ENCODE data around the gene PRR5.
"Not testable (repeated sequence)": the region's sequence is repeated elsewhere in the genome, so short reads cannot be mapped to it uniquely, and the experiment has no call there.

PRR5 gene

GRCh38 chr22:44676066-44676440, 26.0 kb upstream of the PRR5 start:
- DNase-seq, result not testable (repeated sequence)

GRCh38 chr22:44676441-44677352, 25.3 kb upstream of the PRR5 start:
- DNase-seq, result no peak

GRCh38 chr22:44677353-44677840, 24.6 kb upstream of the PRR5 start:
- DNase-seq, result no peak

- DNase-seq, result no peak
These were observed 24.0 kb upstream of the PRR5 start for GRCh38 chr22:44677871-44678555.

GRCh38 chr22:44678556-44679305, 23.3 kb upstream of the PRR5 start:
- DNase-seq, result no peak

- DNase-seq, result not testable (repeated sequence)
These were observed 22.7 kb upstream of the PRR5 start for GRCh38 chr22:44679306-44679647.

GRCh38 chr22:44680058-44680457, 21.9 kb upstream of the PRR5 start:
- no peak for DNase-seq

- DNase-seq, result no peak
These were observed 21.5 kb upstream of the PRR5 start for GRCh38 chr22:44680481-44680894.

- no peak for DNase-seq
These were observed 19.3 kb upstream of the PRR5 start for GRCh38 chr22:44682556-44683168.

GRCh38 chr22:44683237-44683636, 18.8 kb upstream of the PRR5 start:
- DNase-seq, result no peak

- no peak for DNase-seq
These were observed 18.1 kb upstream of the PRR5 start for GRCh38 chr22:44683881-44684280.

- peak; percentile 80 to 83 for DNase-seq
These were observed 17.3 kb upstream of the PRR5 start for GRCh38 chr22:44684506-44685383.

GRCh38 chr22:44685384-44686056, 16.5 kb upstream of the PRR5 start:
- DNase-seq, result peak; percentile 68 to 78

GRCh38 chr22:44686873-44687600, 15.0 kb upstream of the PRR5 start:
- DNase-seq, result no peak

- DNase-seq, result no peak
These were observed 12.8 kb upstream of the PRR5 start for GRCh38 chr22:44689173-44689572.

- no peak for DNase-seq
These were observed 12.0 kb upstream of the PRR5 start for GRCh38 chr22:44689915-44690524.

- no peak for DNase-seq
These were observed 10.0 kb upstream of the PRR5 start for GRCh38 chr22:44691796-44692661.

- no peak for DNase-seq
These were observed 9.4 kb upstream of the PRR5 start for GRCh38 chr22:44692662-44693007.

- DNase-seq, result no peak
These were observed 8.9 kb upstream of the PRR5 start for GRCh38 chr22:44693145-44693544.
